GM19455 (cell line): ENCODE measurements around the gene ZNF784.

ENCODE experiments used
- ATAC-seq: cut with Tn5 transposase; IDR thresholded peaks from one replicate; pipeline ENCODE4 v1.9.1; 2021; ENCODE audit not compliant: unreplicated experiment

The ZNF784 gene

DNA sequence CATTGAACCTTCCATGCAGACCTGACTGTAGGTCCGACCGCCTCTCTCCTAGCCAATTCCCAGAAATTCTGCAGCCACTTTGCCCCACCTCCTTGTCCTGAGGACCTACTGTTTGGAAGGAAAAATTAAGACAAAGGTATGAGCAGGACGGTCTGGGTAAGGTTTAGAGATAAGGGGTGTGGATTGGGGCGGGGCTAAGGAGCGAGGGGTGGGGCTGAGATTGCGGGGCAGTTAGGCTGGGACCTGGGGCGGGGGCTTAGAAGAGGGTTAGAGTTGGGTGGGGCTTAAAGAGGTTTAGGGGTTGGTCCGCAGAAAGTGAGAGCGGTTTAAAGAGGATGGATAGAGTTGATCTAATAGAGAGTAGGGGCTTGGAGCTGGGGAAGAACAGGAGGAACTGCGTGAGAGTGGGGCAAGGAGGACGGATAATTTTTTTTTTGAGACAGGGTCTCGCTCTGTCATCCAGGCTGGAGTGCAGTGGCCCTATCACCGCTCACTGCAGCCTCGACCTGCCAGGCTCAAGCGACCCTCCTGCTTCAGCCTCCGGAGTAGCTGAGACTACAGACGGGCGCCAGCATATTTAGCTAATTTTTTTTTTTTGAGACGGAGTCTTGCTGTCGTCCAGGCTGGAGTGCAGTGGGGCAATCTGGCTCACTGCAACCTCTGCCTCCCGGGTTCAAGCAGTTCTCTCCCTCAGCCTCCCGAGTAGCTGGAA lies 20.6 kb downstream of the ZNF784 start:
- no peak for ATAC-seq

DNA sequence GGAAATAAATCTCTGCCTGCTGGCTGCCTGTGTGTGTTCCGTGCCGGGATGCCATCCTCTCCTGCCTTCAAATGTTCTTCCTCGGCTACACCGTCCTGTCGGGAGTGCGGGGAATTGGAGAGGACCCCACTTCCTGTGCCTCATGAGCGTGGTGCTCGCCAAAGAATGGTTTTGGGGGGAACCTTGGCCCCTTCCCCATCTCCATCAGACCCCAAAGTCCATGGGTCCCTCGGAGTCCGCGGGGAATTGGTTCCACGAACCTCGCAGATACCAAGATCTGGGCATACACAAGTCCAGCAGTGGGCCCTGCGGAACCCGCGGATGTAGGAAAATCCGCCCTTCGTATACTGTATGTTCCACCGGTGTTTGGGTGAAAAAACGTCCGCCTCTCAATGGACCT lies 21.3 kb downstream of the ZNF784 start:
- ATAC-seq = no peak

DNA sequence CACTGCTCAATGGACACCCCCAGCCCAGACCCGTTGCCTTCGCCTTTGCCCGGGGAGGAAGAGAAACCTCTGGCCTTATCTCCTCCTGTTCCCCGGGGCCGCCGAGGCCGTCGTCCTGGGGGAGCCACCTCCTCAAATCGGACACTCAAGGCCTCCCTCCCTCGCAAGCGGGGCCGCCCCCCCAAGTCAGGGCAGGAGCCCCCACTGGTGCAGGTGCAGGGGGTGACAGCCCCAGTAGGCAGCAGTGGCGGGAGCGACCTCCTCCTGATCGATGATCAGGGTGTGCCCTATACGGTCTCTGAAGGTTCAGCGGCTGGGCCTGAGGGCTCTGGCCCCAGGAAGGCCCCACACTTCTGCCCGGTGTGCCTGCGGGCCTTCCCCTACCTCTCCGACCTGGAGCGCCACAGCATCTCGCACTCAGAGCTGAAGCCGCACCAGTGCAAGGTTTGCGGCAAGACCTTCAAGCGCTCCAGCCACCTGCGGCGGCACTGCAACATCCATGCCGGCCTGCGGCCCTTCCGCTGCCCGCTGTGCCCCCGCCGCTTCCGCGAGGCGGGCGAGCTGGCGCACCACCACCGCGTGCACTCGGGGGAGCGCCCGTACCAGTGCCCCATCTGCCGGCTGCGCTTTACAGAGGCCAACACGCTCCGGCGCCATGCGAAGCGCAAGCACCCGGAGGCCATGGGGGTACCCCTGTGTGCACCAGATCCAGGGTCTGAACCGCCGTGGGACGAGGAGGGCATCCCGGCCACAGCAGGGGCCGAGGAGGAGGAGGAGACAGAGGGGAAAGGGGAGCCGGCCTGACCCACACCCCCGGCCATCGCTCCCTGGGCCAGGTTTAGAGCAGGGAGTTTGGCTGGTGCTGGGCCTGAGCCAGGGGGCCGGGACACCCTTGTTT lies 22.0 kb downstream of the ZNF784 start:
- no peak for ATAC-seq

DNA sequence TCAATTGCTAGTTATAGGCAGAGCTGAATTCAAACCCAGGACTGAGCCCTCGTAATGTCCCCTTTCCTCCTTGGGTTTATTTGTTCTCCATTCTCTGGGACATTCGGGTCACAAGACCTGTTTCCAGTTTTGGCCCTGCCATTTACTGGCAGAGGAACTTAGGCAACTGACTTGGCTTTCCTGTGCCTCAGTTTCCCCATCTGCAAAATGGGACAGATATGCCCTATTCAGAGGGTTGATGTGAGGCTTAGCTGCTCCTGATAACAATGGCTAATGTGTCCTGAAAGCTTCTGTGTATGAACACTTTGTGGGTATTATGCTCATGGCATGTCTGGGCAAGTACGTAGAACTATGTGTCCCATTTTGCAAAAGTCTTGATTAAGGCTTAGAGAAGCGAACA lies 23.3 kb downstream of the ZNF784 start:
- no peak for ATAC-seq

DNA sequence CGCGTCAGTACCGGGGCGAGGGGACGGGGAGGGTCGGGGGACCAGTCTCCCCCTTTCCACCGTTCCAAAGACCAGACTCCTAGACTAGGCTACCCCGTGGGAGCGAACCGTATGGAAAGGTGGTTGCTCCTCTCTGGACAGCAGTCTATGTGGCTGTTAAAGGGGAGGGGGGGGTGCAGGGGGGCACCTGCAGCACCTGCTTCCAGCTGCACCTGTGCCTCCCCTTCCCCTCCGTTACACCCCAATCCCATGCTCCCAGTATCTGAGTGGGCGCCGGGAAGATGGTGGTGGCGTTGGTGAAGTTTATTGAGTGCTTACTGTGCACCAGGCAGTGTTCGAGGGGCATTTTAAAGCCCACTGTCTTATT lies 23.7 kb downstream of the ZNF784 start:
- no peak for ATAC-seq

DNA sequence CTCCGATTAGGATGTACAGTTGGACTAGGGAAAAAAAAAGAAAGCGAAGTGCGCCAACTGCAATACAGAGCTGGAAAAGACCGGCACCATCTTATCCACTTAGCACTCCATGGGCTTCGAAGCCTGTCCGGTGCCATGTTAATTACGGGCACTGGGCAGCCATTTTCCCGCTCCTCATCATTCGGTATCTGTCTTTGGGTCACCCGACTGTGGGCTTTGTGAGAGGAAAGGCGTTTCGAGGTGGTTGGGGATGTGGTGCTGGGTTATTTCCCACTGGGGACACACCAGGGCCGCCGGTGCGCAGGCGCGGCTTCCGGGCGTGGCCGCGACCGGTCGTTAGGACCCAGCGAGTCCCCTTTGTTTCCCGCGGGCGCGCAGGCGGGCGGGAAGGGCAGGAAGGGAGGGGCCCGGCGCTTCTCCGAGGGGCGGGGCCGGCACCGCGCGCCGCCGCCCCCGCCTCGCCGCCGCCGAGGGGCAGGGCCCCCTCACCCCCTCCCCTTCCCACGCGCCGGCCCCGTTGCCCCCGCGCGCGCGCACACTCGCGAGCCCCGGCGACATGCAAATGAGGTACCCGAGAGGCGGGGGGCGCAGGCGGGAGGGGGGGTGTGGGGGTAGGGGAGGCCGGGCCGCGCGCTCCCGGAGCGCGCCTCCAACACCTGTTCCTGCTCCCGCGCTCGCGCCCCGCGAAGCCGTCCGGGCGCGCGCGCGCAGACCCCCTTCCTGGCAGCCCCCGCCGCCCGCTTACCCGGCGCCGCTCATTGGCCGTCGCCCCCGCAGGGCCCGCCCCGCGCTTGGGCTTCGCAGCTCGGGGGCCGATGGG lies 24.3 kb downstream of the ZNF784 start, which contains the start of gene ZNF524:
Gene ZNF524 (plus strand): TSS at position 447 of the 820 bp plus-strand sequence. CDS start 1,825 bp downstream, outside the sequence.
- ATAC-seq = peak; percentile 41

DNA sequence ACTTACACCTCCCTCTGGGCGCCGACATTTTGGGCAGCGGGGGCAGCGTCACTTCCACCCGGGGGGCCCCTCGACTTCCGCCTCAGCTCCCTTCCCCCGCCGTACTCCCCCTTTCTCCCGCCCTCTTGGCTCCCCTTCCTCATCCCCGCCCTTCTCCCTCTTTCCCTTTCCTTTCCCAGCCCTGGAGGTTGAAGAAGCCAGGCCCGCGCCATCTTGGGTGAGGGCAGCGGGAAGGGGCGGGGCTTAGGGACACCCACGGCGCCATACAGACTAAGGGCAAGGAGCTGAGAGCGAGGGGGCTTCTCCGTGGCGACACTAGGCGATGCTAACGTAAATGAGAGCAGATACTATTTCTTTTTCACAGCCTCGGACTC lies 24.9 kb downstream of the ZNF784 start, which contains the start of gene FIZ1:
Gene FIZ1 (minus strand): TSS at position 50 of the 374 bp plus-strand sequence. CDS start 1,652 bp downstream, outside the sequence.
- peak; percentile 45 for ATAC-seq

DNA sequence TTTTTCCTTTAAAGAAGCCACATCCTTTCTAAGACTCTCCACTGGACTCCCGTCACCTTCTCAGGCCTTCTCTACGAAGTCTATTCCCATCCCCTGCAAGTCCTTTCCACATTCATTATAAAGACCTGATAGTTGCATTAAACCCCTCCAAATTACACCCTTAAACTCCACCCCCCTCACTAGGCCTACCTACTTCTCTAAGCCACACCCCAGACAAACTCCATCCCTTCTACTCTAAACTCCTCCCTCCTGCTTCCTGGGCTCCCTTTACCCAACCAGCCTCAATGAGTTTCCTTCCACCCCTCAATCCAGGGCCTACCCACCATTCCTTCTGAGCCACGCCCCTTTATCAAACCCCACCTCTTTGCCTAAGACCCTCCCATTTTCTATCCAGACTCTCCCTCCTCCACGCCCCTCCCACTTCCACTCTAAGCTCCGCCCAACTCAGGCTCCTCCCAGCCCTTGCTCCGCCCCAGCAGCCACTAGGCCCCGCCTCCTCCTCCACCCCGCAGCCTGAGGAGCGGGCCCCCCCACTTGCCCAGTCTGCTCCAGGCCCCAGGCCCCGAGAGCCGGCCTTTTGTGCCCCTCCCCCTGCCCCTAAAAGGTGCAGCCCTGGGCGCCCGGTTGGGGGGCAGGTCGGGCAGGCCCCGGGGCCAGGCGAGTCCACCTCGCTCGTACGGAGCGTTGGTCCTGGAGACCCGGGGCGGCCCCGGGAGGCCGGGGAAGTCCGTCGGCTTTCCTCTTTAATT lies 25.5 kb downstream of the ZNF784 start:
- ATAC-seq = peak; percentile 43

DNA sequence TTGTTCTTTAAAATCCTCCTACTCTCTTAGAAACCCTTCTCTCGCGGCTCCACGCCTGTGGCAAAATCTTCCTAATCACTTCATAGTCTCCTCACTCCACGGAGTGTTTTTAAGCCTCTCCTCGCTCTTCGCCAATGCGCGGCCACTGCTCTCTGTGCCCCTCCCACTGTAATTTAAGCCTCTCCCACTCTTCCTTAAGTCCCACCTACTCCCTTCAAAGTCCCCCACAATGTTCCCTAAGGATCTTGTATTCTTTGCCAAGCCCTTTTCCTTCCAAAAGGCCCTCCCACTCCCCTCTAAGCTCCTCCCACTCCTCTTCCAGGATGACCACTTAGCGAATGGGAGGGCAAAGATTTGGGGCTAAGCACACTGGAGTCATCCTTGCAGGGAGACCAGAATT lies 26.3 kb downstream of the ZNF784 start:
- ATAC-seq = no peak

DNA sequence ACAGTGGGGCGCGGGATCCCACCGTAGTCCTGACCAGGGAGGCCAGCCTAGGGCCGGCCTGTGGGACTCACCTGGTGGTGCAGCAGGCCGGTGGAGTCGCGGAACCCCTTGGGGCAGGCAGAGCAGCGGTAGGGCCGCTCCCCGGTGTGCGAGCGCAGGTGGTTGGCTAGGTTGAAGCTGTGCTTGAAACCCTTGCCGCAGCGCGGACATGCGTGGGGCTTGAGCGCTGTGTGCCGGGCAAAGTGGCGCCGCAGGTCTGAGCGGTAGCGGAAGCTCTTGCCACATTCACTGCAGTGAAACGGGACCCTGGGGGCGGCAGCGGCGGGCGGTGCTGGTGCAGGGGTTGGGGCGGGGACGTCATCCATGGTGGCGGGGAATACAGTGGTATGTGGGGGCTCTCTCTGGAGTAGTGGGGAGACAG lies 26.9 kb downstream of the ZNF784 start:
- no peak for ATAC-seq

DNA sequence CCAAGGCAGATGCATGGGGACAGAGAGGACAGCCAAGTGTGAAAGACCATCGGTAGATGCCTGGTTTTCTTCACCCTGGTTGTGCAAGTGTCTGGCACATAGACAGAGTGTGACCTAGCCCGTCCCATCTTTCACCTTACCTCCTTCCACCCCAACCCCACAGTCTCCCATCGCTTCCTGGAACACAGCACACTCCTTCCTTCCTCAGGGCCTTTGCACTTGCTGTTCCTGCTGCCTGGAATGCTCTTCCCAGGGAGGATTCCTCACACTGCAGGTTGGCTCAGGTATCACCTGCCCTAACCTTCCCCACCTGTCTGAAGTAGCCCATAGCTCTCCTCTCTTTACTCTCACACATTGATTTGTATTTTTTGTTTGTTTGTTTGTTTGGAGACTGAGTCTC lies 28.1 kb downstream of the ZNF784 start:
- ATAC-seq = no peak

DNA sequence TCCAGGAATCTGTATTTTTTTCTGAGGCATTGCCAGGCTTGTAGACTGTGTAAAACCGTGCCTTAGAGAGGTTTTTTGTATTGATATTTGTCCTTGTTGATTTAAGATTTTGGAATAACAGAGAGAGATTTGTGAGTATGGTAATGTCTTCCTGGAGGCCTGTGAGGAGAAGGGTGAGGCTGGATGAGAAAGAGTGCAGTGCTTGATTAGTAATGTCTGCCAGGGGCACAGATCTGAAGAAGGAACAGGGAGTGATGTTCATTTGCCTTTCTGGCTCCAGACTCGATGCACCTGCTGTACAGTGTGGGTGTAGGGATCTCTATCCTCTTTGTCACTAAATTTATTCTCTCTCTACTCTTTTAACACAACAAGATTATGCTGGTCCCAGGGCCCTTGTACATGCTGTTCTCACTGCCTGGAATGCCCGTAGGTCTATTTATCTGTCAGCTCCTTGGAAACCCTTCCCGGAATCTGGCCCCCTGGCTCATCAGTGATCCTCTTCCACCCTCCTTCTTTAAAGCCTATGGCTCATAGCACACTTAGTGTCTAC lies 29.3 kb downstream of the ZNF784 start:
- no peak for ATAC-seq

DNA sequence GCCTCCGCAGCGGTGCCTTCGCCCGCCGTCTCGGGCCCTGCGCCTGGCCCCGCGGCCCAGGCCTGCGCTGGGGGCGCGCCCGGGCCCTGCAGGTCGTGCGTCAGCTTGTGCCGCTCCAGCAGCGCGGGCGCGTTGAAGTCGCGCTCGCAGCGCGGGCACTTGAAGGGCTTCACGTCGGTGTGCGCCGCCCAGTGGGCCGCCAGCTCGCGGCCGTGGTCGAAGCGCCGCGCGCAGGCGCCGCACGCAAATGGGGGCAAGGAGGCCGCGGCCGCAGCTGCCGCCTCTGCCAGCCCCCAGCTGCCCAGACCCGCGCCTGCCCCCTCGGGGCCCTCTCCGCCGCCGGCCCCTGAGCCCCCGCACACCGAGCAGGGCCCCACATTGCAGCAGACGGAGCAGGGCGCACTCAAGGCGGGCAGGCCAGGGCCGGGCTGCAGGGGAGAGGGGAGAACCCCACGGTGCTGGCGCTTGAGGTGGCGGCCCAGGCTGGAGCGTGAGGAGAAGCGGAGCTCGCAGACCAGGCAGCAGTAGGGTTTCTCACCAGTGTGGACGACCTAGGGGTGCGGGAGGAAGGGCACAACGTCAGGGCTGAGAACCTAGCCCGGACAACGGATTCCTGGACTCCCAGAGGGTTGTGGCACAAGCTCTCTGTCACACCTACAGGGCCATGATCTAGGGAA lies 31.1 kb downstream of the ZNF784 start:
- ATAC-seq = no peak

DNA sequence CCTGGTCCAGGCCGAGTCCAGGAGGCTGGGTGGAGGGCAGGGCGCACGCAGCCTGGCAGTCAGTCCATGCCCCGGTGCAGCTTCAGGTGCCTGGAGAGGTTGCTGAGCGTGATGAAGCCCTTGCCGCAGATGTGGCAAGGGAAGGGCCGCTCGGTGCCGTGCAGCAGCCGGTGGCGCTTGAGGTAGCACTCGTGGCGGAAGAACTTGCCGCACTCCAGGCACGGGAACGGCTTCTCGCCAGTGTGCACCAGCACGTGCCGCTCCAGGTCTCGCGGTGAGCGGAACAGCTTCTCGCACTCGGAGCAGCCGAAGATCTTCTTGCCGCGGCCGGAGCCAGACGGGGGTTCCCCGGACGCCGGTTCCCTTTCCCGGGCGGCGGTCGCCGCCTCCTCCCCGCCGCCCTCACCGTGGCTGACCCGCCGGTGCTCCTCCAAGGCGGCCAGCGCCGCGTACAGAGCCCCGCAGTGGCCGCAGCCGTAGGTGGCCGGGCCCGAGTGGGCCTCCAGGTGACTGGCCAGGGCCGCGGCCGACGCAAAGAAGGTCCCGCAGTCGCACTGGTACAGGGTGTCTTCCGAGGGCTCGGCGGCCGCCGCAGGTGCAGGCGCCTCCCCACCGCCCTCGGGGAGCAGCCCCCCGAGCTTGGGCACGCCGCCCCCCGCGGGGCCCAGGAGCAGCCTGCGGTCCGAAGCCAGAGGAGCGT lies 31.8 kb downstream of the ZNF784 start:
- ATAC-seq = no peak

DNA sequence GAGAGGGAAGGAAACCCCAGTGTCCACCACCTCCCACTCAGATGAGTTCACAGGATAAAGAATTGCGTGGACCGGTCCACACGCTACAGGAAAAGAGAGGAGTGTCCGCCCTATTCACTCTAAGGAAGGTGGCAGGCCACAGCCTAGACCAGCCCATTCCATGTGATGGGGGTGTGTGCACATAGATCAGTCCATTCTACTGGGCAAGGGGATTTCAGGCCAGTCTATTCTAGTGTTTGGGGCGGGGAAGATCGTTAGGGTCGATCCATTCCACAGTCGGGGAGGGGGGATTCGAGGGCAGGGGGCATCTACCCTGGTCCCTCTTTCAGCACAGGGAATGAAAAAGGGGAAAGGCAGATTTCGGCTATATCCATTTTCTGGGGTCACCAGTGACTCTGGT lies 32.8 kb downstream of the ZNF784 start:
- ATAC-seq = no peak

DNA sequence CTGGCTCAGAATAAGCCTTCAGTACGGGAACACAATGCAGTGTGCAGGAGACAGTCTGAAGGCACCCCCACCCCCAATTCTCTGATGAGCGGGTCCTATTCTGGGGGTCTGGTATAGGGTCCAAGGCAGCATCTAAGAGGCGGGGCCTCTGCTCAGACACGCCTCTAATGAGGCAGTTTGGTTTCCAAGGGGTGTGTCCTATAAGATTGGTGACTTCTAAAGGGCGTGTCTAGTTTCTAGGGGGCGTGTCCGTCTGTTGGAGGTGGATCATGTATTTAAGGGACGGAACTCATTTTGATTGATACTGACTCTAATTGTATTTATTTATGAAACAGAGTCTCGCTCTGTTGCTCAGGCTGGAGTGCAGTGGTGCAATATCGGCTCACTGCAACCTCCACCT lies 33.7 kb downstream of the ZNF784 start:
- ATAC-seq = no peak

DNA sequence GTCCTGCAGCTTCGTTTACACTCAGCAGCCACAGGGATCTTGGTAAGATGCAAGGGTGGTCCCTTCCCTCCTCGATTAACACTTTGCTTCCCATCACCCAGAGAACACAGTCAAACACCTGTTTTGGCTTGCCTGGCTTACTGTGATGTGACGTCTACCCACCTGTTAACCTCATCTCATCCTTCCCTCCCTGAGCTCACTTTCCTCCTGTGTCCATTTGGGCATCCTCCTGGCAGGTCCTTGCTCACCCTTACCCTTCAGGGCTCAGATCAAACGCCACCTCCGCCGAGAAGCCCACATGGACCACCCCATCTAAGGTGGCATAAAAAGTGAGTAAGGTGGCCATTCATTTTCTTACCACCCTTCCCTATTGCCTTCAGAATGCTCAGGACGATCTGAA lies 34.3 kb downstream of the ZNF784 start:
- no peak for ATAC-seq

DNA sequence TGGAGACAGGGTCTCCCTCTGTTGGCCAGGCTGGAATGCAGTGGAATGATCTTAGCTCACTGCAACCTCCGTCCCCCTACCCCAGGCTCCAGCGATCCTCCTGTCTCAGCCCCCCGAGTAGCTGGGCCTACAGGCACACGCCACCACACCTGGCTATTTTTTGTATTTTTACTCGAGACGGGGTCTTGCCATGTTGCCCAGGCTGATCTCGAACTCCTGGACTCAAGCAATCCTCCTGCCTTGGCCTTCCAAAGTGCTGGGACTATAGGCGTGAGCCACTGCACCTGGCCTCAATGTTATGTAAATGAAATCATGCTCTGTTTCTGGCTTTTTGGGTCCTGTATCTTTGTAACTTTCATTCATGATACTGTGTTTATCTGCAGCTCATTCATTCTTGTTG lies 35.6 kb downstream of the ZNF784 start:
- no peak for ATAC-seq
